Limb (tissue), 2 donors: ENCODE results near the gene PACSIN3.
"Not testable (repeated sequence)": the region's sequence is repeated elsewhere in the genome, so short reads cannot be mapped to it uniquely, and the experiment has no call there.

Source experiments
- DNase-seq, 2 donors: peaks; one replicate each; pipeline ENCODE4 v3.0.0-alpha.2; 2016; ENCODE audit errors: extremely low spot score in 2 of 2

PACSIN3 gene

GRCh38 chr11:47186076-47186699 lies at the start of gene PACSIN3:
PACSIN3 (minus strand) TSS chr11:47186434; CDS start chr11:47182727, 3,707 bp downstream.
- peak in 1 of 2 donors; percentile 75 for DNase-seq

- DNase-seq: no peak
Observed at GRCh38 chr11:47235163-47235562, 48.9 kb upstream of the PACSIN3 start.

- DNase-seq: no peak
Observed at GRCh38 chr11:47234669-47235100, 48.5 kb upstream of the PACSIN3 start.

- DNase-seq: no peak
Observed at GRCh38 chr11:47233989-47234668, 47.9 kb upstream of the PACSIN3 start.

DNA sequence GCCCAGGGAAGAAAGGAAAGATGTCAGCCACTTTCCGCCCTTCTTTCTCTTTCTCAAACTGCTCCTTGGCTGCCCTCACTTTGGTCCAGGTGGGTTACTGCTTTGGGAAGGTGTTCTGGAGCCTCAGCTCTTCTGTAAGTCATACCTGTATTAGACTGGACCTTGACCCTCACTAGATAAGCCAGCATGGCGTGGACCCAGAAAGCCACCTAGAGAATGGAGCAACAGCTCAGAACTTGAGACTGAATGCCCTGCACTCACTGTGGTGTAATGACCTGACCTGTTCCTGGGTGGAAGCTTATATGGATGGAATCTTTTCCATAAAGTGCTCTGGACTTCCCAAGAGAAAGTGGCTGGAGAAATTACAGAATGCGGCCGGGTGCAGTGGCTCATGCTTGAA lies 46.8 kb upstream of the PACSIN3 start:
- no peak for DNase-seq

DNA sequence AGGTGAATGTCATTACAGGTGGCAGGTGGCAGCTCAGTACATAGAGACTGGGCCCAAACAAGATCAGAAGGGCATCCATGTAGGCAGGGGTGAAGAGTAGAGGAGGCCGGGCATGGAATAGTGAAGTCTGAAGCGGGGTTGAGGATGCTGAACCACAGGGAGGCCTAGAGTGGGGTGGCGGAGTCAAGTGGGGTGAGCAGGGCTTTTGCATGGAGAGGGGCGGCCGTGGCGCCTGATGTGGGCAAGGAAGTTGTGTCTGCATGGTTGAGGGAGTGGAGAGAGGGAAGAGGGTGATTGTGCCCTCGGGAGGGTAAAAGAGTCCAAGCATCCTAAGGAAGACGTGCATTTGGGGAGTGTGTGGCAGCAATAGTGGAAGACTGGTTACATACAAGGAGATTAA lies 42.9 kb upstream of the PACSIN3 start:
- DNase-seq: no peak

GRCh38 chr11:47225552-47226400 lies 39.5 kb upstream of the PACSIN3 start:
- DNase-seq: no peak

DNA sequence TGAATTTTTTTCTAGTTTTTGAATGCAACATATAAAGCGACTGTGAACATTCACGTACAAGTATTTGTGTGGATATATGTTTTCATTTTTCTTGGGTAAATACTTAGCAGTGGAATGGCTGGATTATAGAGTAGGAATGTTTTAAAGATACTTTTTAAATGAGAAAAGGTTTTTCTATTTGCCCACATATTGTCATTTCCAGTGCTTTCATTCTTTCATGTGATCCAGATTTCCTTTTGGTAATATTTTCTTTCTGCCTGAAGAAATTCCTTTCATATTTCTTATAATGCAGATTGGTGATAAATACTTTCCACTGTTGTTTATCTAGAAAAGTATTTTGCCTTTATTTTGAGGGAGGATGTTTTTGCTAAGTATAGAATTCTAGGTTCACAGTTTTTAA lies 36.5 kb upstream of the PACSIN3 start:
- no peak for DNase-seq

DNA sequence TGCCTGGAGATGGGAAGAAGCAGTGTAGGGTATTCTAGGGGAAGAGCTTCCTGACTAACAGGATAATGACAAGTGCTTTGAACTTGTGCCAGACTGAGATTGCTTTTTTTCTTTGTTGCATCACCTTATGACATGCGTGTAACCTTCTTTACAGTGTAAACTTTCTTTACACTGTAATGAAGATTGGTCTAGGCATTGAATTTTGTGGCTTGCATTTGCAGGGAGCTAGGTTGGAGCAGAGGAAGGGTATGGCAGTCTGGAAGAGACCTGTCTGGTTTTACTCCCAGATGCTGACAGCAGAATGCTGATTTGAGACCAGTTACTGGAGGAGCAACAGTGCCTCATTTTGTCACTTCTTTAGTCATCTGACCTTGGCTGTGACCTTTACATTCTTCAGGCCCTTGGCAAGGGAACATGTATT lies 34.2 kb upstream of the PACSIN3 start:
- DNase-seq: no peak

GRCh38 chr11:47216121-47216798 lies 30.0 kb upstream of the PACSIN3 start:
- peak; percentile 38 to 58 for DNase-seq

GRCh38 chr11:47215366-47215910 lies 29.2 kb upstream of the PACSIN3 start:
- peak in 1 of 2 donors; percentile 7 for DNase-seq

- peak; percentile 70 to 80 for DNase-seq
Observed at GRCh38 chr11:47213950-47214565, 27.8 kb upstream of the PACSIN3 start.

- no peak for DNase-seq
Observed at GRCh38 chr11:47212938-47213337, 26.7 kb upstream of the PACSIN3 start.

DNA sequence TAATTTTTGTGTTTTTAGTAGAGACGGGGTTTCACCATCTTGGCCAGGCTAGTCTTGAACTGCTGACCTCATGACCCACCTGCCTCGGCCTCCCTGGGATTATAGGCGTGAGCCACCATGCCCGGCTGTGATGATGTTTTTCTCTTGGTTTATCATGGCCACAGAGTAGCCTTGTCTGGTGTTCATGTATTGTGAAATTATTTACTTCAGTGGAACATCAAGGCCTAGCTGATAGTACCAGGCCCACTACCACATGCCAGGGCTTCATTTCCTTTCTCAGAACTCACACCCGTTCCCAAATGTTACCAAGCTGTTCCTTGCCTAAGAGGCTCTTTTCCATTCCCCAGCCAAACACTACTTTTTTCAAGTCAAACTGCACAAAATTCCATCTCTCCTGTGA lies 22.4 kb upstream of the PACSIN3 start:
- no peak for DNase-seq

GRCh38 chr11:47208008-47208552 lies 21.8 kb upstream of the PACSIN3 start:
- not testable (repeated sequence) for DNase-seq

DNA sequence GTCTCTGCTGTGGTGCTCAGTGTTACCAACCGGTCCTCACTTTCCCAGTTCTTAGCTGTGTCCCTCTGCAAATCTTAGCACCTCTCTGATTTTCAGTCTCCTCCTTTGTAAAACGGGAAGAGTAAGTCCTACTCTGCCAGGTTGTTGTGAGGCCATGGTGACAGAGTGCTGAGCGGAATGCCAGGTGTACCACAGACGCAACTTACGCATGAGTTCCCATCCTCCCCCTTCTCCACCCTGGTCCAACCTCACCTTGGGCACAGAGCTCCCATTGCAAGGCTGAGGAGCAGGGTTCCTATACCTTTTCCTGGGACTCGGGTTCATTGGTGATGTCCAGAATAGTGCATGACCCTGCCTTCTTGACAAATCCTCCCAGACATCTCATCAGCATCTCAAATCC lies 21.2 kb upstream of the PACSIN3 start:
- no peak for DNase-seq

- not testable (repeated sequence) for DNase-seq
Observed at GRCh38 chr11:47206577-47206976, 20.3 kb upstream of the PACSIN3 start.

- DNase-seq: no peak
Observed at GRCh38 chr11:47204637-47204989, 18.4 kb upstream of the PACSIN3 start.

GRCh38 chr11:47202576-47202975 lies 16.3 kb upstream of the PACSIN3 start:
- DNase-seq: no peak

- no peak for DNase-seq
Observed at GRCh38 chr11:47201015-47201414, 14.8 kb upstream of the PACSIN3 start.

GRCh38 chr11:47198161-47198560 lies 11.9 kb upstream of the PACSIN3 start:
- DNase-seq: not testable (repeated sequence)
